GM18909 (cell line): ENCODE results near the gene MRAS.

Experiments
- ATAC-seq: cut with Tn5 transposase; IDR thresholded peaks from one replicate; pipeline ENCODE4 v1.9.1; 2021; ENCODE audit warnings: mild to moderate bottlenecking; ENCODE audit not compliant: unreplicated experiment, poor library complexity

Gene MRAS

DNA sequence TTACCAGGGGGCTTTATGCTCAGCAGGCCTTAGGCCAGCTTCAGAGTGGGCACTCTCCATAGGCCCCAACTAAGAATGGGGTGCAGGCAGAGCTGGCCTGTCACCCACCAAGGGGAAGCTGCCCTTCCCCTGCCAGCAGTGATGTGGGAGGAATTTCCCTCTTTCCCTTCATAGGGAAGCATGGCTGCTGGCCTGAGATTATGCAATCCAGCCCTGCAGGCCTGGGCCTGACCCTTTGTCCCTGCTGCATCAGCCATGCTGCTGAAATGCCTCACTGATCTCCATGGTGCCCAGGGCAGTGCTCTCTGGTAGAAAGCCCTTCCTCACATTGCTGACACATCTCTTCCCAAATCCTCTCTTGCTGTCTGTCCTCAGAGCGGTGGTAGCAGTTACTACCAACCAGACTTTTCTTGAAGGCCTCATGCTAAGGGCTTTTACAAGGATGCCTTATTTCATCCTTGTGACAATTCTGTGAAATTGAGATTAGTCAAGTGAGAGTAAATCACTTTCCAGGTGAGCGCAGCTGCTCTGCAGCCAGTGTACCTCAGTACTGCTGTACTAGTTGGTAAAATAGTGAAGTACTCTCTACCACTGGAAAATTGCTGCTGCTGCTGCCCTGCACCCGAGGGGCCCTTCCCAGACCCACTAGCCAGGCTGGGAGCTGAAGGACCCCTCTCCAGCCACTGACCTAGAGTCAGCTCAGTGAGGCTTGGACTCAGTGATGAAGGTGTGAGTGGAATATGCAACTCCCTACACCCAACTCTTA is 33.8 kb downstream of the MRAS start:
- no peak for ATAC-seq

DNA sequence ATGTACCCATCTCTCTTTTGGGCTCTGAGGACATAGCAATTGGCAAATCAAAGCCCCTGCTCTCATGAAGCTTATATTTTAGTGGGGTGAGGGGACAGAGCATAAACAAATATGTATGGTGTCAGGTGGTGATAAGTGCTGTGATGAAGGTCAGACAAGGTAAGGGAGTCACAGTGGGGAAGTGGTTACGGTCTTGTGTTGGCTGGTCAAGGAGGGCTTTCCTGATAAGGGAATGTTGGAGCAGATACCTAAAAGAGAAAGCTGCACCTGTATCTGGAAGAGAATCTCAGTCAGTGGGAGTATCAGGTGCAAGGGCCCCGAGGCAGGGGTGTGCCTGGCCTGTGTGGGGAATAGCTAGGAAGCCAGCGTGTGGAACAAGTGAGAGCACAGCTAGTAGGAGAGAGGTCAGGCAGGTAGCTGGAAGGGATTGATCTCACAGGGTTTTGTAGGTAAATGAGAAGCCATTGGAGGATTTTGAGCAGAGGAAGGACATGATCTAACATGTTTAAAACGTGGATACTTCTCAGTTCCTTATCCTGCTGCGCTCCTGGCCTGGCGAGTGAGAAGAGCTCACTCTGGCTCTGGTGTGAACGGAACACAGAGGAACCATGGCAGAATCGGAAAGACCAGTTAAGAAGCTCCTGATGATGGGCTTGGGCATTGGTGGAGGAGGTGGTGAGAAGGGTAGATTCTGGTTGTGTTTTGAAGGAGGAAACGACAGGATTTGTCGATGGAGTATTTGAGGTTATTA is 35.5 kb downstream of the MRAS start:
- no peak for ATAC-seq

DNA sequence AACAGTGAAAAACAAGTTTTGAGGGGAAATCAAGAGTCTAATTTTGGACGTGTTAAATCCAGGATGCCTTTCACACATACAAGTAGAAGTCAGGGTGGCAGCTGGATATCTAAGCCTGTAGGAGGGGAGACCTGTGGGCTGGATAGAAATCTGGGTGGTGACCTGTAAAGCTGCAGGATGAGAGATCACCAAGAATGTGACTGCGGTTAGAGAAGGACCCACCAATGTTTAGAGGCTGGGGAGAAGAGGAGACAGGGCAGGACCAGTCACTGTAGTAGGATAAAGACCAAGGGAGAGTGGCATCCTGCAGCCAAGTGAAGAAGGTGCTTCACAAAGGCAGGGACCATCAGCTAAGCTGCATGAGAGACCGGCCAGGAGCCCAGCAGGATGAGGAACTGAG is 36.2 kb downstream of the MRAS start:
- ATAC-seq, result no peak

DNA sequence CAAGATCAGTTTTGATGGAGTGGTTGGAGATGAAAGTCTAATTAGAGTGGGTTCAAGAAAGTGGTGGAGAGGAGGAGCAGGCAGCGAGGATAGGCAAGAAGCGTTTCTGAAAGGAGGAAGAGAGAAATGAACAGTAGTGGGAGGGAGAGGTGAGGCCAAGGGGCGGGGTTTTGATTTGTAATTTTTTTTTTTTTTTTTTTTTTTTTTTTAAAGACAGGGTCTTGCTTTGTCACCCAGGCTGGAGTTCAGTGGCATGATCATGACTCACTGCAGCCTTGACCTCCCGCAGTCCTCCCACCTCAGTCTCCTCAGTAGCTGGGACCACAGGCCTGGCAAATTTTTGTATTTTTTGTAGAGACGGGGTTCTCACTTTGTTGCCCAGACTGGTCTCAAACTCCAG is 36.6 kb downstream of the MRAS start:
- no peak for ATAC-seq

DNA sequence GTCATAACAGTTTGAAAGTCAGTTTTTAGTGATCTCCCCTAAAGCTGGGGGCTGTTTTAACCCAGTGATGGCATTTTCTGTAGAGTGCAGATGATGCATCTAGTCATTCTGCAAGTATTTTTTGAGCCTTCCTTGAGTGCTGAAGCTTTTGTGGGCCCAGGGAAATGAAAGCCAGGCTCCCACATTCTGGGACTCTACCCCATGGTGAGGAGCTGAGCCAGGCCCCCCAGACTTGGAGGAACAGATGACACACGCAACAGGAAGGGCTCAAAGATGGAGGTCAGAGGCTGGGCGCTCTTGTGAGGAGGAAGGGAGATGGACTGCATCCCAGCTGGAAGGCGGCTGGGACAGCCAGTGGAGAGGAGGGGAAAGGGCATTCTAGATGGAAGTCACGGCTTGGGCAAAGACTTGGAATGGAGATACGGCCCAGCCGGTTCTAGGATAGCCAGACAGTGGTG is 40.8 kb downstream of the MRAS start:
- no peak for ATAC-seq

DNA sequence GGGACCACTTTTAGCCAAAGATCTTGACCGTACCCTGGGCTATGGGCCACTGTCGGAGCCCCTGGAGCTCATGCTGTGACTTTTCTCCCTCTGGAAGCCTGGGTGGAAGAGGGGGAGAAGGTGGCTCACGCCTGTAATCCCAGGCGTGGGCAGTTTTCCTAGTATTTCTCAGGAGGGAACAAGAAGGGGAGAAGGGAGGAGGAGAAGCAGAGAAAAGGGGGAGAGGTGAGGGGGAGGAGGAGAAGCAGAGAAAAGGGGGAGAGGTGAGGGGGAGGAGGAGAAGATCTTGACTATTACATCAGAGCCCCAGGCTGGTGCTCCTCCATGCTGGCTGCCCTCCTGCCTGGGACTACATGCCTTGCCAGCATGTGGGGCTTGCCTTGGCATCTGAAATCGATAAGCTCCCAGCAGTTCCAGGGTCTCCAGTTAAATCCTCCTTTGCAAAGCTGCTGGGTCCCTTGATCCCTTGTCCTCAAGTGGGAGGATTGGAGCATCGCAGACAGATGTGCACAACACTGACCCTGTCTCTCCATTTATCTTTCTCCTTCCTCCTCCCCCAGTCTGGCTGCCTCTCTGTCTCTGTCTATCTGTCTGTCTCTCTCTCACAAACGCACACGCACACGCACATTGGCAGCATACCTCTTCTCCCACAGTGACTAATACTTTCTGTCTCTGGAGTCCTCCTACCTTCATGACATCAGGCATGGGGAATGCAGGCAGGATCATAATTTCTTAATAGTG is 41.6 kb downstream of the MRAS start:
- ATAC-seq, result no peak

DNA sequence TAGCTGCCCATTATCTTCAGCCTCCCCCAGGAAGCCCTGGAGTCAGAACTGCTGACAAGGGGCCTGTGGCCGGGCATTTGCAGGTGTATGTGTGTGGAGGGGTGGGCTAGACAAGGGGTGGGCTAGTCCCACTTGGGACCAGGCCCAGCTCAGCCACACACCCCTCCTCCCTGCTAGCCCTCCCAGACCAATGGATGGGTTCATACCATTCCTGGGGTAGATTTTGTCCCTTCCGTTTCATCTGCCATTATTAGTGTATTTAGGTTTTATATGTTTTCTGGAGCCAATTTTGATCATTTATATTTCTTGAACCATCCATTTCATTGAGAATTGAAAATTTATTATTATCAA is 42.2 kb downstream of the MRAS start:
- ATAC-seq, result no peak

DNA sequence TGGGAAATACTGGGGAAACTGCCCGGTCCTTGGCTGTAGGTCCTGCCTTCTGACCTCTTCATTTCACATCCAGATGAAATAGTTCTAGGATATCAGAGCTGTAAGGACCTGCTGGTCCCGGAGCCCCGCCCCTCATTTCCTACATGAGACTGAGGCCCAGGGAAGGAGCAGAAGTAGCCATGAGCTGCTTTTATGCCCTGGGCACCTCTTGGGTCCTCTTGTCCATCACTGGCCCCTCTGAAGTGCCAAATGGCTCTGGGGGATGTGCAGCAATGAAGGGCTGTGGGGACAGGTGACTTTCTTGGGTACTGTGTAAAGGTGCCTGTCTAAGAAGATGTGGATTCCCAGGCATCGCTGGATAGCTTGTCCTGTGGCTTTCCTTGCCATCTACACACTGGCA is 45.8 kb downstream of the MRAS start:
- no peak for ATAC-seq

DNA sequence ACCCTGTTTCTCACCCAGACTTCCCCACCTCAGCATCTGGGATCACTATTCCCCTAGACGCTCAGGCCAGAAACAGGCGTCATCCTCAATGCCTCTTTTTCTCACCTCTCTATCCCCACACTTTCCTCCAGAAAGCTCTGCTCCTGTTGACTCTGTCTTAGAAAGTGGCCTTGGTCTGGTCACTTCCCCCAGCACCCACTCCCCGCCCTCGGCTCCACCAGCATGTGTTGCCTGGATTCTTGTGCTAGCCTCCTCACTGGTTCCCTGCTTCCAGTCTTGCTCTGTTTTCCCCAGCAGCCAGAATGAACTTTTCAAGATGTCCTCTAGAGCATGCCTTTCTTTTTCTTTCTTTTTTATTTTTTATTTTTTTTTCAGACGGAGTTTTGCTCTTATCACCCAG is 46.3 kb downstream of the MRAS start:
- ATAC-seq, result no peak

DNA sequence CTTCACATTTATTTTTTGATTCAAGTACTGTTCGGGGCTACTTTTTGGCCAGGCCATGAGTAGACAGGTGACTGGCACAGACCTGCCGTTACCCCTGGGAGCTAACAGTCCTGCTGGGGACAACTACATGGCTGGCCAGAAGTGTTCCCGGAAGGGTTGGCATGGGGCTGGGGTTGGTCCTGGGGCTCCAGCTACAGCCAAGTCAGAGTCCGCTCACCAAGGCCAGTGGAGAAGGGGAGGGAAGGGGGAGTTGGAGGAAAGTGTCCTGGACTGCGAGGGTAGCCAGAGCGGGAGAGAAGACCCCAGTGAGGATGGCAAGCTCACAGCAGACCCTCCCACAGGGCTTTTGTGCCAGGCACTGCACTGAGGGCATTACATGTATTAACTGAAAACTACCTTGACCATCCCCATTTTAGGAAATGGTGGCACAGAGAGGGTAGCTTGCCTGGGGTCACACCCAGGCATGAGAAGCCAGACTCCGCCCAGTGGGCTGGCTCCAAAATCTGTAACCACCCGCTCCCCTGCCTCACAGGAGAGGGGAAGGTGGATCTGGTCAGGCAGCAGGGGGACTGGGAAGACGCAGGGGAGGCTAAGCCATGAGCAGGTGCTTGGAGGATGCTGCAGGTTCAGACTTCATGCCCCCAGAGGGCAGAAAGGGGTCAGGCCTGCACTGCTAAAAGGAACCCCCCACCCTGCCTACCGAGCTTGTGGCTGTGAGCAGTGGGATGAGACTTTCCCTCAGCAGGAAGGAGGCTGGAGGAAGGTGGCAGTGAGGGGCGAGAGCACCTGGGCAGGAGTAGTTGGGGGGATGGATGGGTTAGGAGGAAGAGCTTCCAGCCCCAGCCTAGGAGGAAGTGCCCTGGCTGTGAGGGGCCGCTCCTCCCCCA is 47.7 kb downstream of the MRAS start:
- no peak for ATAC-seq

DNA sequence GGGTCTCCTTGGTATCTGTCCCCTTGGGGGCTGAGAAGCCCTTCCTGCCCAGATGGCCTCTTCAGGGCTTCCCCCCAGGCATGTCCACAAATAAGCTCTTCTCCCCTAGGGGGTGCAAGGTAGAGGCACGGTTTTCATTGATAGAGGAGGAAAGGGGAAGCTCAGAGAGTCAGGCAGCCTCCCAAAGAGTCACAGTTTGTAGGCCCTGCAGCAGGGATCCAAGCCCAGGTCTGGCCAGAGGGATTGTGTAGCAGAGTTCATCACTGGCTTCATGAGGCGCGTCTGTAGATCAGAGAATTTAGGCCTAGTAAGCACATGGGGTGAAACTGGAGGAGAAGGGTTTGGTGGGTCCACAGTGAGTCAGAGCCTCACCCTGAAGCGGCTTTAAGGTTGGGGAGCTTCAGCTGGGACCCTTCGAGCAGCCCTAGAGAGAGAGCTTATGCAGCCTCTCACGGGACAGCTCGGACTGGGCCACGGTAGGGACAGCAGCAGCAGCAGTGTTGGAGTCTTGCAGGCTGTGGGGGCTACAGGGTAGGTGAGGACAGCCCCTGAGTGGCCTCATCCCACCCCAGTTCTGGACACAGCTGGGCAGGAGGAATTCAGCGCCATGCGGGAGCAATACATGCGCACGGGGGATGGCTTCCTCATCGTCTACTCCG is 48.5 kb downstream of the MRAS start:
- no peak for ATAC-seq

DNA sequence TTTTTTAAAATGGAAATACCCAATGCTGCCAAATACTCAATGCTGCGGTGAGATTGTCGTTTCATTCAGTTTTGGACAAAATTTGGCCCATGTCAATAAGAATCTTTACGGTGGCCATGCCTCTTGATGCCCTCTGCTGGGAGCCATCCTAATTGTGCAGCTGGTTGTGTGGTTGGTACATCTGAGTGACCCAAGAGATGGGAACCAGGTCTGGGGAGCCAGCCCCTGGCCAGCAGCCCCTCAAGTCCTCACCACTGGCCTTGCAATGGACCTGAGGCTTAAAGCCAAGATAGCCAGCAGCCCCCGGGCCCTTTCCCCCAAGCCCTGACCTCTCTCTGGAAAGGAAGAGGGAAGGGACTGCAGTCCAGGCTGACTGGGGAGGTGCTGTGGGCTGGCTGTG is 49.6 kb downstream of the MRAS start:
- no peak for ATAC-seq

DNA sequence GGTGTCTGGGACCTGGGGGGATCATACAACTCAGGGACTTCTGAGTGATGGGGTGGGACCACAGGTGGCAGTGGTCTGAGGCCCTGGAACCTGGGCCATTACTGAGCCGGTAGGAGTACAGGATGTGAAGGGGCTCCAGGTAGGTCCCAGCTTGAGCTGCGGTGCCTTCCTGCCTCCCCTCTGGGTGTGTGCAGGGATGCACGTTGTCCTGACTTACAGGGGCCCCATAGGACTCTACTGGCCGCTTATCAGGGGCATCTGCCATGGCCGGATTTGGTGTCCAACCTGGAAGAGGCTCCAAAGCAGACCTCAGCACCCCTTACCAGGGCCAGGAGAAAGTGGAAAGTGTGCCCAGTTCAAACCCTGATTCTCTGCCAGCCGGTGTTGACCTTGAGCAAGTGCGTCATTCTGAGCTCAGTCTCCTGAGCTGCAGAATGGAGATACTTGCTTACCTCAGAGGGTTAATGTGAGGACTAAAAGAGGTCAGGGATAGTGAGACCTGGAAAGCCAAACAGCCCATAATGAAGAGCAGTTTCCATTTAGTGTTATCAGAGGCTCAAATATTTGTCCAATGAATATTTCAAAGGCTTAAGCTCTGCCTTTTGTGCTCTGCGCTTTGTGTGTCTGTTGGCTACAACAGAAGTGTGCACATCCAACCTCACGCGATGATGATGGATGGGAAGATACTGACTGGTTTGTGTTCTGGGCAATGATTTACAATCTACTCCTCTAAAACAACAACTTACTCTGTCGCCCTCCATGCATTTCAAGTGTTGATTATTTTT is 50.6 kb downstream of the MRAS start:
- no peak for ATAC-seq

DNA sequence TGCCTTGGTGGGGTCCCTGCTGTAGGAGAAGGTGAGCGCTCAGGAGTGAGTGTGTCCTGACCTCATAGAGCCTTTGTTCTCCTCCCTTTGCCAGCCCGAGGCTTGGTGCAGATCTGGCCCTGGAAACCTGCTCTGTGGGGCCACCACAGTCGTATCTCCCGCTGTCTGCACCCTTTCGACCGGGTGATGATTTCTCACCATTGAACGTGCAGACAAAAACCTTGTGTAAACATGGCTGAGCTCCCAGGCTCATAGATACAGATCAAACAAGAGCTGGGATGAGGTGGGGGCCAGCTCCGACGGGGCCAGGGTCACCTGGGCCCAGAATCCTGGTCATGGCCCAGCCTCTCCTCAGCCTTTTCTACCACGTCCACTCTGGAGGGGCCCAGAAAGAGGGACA is 51.4 kb downstream of the MRAS start:
- no peak for ATAC-seq

DNA sequence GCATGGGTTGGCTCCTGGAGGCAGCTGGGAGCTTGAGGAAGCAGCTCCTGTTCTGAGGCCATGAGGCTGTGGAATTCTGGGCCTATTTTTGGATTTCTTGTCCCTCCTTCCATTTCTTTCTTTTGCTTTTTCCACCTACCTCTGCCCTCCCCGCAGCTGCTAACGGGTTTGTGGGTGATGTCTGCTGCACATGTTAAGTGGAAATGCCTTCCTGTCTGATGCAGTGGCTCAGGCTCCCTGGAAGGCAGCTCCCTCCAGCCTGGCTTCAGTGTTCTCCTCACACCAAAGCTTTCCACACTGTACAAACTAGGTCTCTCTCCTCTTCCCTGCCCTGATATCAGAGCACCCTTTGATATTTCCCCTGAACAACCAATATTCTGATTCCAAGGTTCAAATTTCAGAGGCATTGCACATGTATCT is 52.3 kb downstream of the MRAS start:
- no peak for ATAC-seq

DNA sequence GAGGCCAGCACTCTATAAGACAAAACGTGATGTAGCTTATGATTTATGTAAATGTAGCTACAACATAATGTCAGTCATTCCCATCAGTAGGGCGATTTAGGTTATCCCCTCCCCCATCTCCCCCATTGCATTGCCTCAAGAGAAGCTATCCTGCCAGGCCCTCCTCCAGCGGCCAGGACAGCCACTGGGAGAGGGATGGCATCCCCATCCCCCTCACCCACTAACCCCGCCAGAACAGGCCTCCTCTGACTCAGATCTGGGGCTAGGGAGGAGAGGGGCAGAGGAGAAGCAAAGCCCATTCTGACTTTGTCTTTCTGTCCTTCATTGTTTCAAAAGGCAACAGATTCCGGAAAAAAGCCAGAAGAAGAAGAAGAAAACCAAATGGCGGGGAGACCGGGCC is 53.5 kb downstream of the MRAS start:
- no peak for ATAC-seq

DNA sequence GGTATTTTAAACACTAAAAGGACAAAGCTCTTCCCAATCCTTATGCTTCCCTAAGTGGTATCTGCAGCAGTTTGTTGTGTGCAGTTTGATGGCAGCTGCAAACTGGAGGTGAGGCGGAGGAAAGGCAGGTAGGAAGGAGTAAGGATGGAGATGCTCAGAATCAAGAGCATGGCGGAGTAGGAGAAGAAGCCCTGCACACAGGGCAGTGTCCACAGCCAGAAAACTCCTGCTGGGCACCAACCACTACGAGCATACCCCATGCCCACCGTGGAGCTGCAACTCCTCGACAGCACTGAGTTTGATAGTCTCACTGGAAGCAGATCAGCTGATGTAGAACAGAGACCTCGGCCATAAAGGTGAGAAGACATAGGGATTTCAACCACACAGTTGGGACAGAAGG is 55.7 kb downstream of the MRAS start:
- ATAC-seq, result no peak

DNA sequence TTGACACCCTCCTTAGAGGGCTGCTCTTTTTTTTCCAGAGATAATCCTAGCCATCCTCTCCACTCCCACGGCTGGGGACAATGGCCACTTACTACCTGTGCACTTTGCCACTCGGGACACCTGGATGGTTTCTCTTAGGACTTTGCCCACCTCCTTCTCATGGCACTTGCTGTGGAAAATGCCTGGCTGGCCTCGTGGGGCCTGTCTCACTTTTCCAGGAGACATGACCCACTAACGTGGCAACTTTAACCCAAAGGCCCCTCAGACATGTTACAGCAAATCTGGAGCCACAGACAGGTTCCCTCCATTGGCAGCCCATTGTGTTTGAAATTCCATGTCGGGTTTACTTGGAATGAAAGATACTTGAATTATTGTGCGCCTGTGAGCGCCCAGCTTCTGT is 56.6 kb downstream of the MRAS start:
- ATAC-seq, result no peak

DNA sequence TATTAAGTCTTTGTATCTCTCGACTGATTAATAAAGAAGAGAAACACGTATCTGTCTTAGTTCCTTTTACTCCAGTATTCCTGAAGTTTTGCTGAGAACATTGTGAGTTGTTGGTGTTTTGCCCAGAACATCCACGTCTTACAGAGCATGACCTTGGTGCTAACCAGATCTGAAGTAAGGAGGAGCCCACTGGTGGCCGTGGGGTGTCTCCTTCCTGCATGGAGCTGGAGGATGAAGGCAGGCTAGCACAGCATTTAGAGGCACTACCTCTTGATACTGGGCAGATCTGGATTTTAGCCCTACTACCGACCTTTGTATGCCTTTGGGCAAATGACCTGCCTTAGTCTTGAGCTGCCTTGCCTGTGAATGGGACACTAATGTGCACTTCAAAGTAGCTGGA is 57.1 kb downstream of the MRAS start:
- ATAC-seq, result no peak
